ENCODE data around the gene NTM. TPM values are rescaled to one million over a fixed set of nuclear protein-coding genes. Genes with fewer than 3 reads are reported as not detected.

Gene NTM
- total and polyA plus RNA-seq, 12 donors = 0.26 to 11.5 (median 4.0) TPM

GRCh38 chr11:131723088-131723487, 352.7 kb downstream of the NTM start:
- H3K36me3 ChIP-seq (replicated peaks in 1 of 2) = no peaks in the 10 kb centered on the region
- H3K4me3 ChIP-seq = no peak overlapping the region
- intact Hi-C loops (cut with DNase I) = no loop called here
- H3K9me3 ChIP-seq (replicated peaks in 1 of 3) = no peaks in the 10 kb centered on the region
- DNase-seq = no peak
- no peak overlapping the region for H3K27ac ChIP-seq
- H3K27me3 ChIP-seq = no peaks in the 10 kb centered on the region
- no peaks in the 10 kb centered on the region for H3K4me1 ChIP-seq (replicated peaks in 1 of 2)
- 70 to 76% (median 72%) methylated on average over 8 of the region's 8 CpGs for WGBS, 4 donors
- TF ChIP-seq CTCF (IDR thresholded peaks at IDR 0.05) (no peak), POLR2A (IDR thresholded peaks at IDR 0.05) (no peak)

- Histone ChIP-seq H3K36me3 (replicated peaks in 1 of 2) (no peaks in the 10 kb centered on the region), H3K9me3 (replicated peaks in 1 of 3) (no peaks in the 10 kb centered on the region), H3K4me1 (replicated peaks in 1 of 2) (no peaks in the 10 kb centered on the region), H3K27ac (no peak overlapping the region), H3K27me3 (no peaks in the 10 kb centered on the region), H3K4me3 (no peak overlapping the region)
- intact Hi-C loops (cut with DNase I) = no loop called here
- WGBS, 4 donors = 58 to 69% (median 64%) methylated on average over 10 of the region's 10 CpGs
- no peak for TF ChIP-seq POLR2A (IDR thresholded peaks at IDR 0.05)
- TF ChIP-seq CTCF (IDR thresholded peaks at IDR 0.05) = no peak
- DNase-seq = no peak
Observed at GRCh38 chr11:131724436-131724975, 354.1 kb downstream of the NTM start.

- Histone ChIP-seq H3K4me1 (replicated peaks in 1 of 2) (no peaks in the 10 kb centered on the region), H3K4me3 (no peak overlapping the region), H3K27ac (no peak overlapping the region), H3K27me3 (no peaks in the 10 kb centered on the region), H3K9me3 (replicated peaks in 1 of 3) (no peaks in the 10 kb centered on the region), H3K36me3 (replicated peaks in 1 of 2) (no peaks in the 10 kb centered on the region)
- intact Hi-C loops (cut with DNase I) = no loop called here
- TF ChIP-seq POLR2A (IDR thresholded peaks at IDR 0.05) = no peak
- TF ChIP-seq CTCF (IDR thresholded peaks at IDR 0.05) = no peak
- 35 to 53% (median 48%) methylated on average over 4 of the region's 4 CpGs for WGBS, 4 donors
- no peak for DNase-seq
Observed at GRCh38 chr11:131734871-131735270, 364.5 kb downstream of the NTM start.

GRCh38 chr11:131737357-131737756, 366.9 kb downstream of the NTM start:
- 47 to 53% (median 49%) methylated on average over 7 of the region's 7 CpGs for WGBS, 4 donors
- Histone ChIP-seq H3K9me3 (replicated peaks in 1 of 3) (no peaks in the 10 kb centered on the region), H3K4me3 (no peak overlapping the region), H3K27me3 (no peaks in the 10 kb centered on the region), H3K27ac (no peak overlapping the region), H3K4me1 (replicated peaks in 1 of 2) (no peaks in the 10 kb centered on the region), H3K36me3 (replicated peaks in 1 of 2) (no peaks in the 10 kb centered on the region)
- DNase-seq = no peak
- no peak for TF ChIP-seq CTCF (IDR thresholded peaks at IDR 0.05)
- TF ChIP-seq POLR2A (IDR thresholded peaks at IDR 0.05) = no peak
- intact Hi-C loops (cut with DNase I) = no loop called here

Data from adrenal gland (tissue), 12 donors.